Neural cell (in vitro differentiated cells): Measurements from ENCODE around the gene NRG3. TPM values are rescaled to one million over a fixed set of nuclear protein-coding genes. Genes with fewer than 3 reads are reported as not detected.

Experiments used
- H2AFZ ChIP-seq: fragments of 200-600, 300-800 bp; sonication (generic), shearing (Covaris generic); 2 replicates; pipeline ENCODE4 v1.6.0; 2014; ENCODE audit warnings: low read depth, mild to moderate bottlenecking, antibody characterized with exemption, low read length, moderate library complexity
- H3F3A ChIP-seq: fragments of 200-600 bp; shearing (Covaris generic); 2 replicates; pipeline ENCODE4 v1.6.1; 2016; ENCODE audit warnings: mild to moderate bottlenecking, moderate library complexity, mixed read lengths, antibody characterized with exemption, low read length; ENCODE audit not compliant: insufficient read depth, poor library complexity, severe bottlenecking
- H3K27ac ChIP-seq: fragments of 200-600, 300-800 bp; sonication (generic), shearing (Covaris generic); 2 replicates; pipeline ENCODE4 v1.5.1; 2014; ENCODE audit warnings: mild to moderate bottlenecking, low read length, moderate library complexity
- H3K27me3 ChIP-seq: fragments of 300-800, 200-600 bp; sonication (generic), shearing (Covaris generic); 2 replicates; pipeline ENCODE4 v1.6.0; 2014; ENCODE audit warnings: mild to moderate bottlenecking, low read depth, low read length, moderate library complexity; ENCODE audit not compliant: insufficient read depth
- H3K36me3 ChIP-seq: fragments of 300-800, 200-600 bp; sonication (generic), shearing (Covaris generic); 2 replicates; pipeline ENCODE4 v1.5.1; 2014; ENCODE audit warnings: mild to moderate bottlenecking, antibody characterized with exemption, low read length, moderate library complexity; ENCODE audit not compliant: insufficient read depth
- H3K4me2 ChIP-seq: fragments of 300-800, 200-600 bp; sonication (generic), shearing (Covaris generic); 2 replicates; pipeline ENCODE4 v1.6.0; 2014; ENCODE audit warnings: mild to moderate bottlenecking, low read length
- H3K4me3 ChIP-seq: fragments of 300-800, 200-600 bp; sonication (generic), shearing (Covaris generic); 2 replicates; pipeline ENCODE4 v1.5.1; 2014; ENCODE audit warnings: mild to moderate bottlenecking, low read length, moderate library complexity
- H3K79me2 ChIP-seq: fragments of 200-600 bp; shearing (Covaris generic); replicated peaks from 2 replicates; pipeline ENCODE4 v1.6.0; 2014; ENCODE audit warnings: mild to moderate bottlenecking, low read length, moderate library complexity; ENCODE audit not compliant: insufficient read depth
- H3K9ac ChIP-seq: fragments of 300-800, 200-600 bp; sonication (generic), shearing (Covaris generic); 2 replicates; pipeline ENCODE4 v1.6.1; 2016; ENCODE audit warnings: mild to moderate bottlenecking, low read length, mixed read lengths
- H3K9me2 ChIP-seq: fragments of 200-600 bp; shearing (Covaris generic); 2 replicates; pipeline ENCODE4 v1.6.1; 2016; ENCODE audit warnings: mild to moderate bottlenecking, low read length, mixed read lengths; ENCODE audit not compliant: insufficient read depth
- H3K9me3 ChIP-seq: fragments of 200-600, 300-800 bp; sonication (generic), shearing (Covaris generic); 2 replicates; pipeline ENCODE4 v1.6.1; 2016; ENCODE audit warnings: mild to moderate bottlenecking, mixed run types, low read length, moderate library complexity, mixed read lengths
- H4K20me1 ChIP-seq: fragments of 200-600 bp; shearing (Covaris generic); 2 replicates; pipeline ENCODE4 v1.6.1; 2016; ENCODE audit warnings: mild to moderate bottlenecking, mixed run types; ENCODE audit not compliant: insufficient read depth
- CTCF ChIP-seq: fragments of 450-650 bp; IDR thresholded peaks from 2 replicates; pipeline ENCODE4 v1.5.1; 2014; ENCODE audit warnings: antibody characterized with exemption, mild to moderate bottlenecking, moderate library complexity; ENCODE audit not compliant: poor library complexity, severe bottlenecking
- EP300 ChIP-seq: fragments of 450-650 bp; conservative IDR thresholded peaks from 2 replicates; pipeline ENCODE4 v1.6.1; 2014; ENCODE audit warnings: antibody characterized with exemption, mild to moderate bottlenecking, moderate library complexity; ENCODE audit not compliant: poor library complexity, severe bottlenecking
- EZH2 ChIP-seq: fragments of 200-600, 300-800 bp; shearing (Covaris generic), sonication (generic); IDR thresholded peaks from 2 replicates; pipeline ENCODE4 v1.6.1; 2014; ENCODE audit warnings: antibody characterized with exemption, low read length, borderline replicate concordance, mild to moderate bottlenecking; ENCODE audit not compliant: insufficient read depth, poor library complexity, severe bottlenecking
- MXI1 ChIP-seq: fragments of 450-650 bp; conservative IDR thresholded peaks from 2 replicates; pipeline ENCODE4 v1.6.1; 2014; ENCODE audit warnings: antibody characterized with exemption, mild to moderate bottlenecking; ENCODE audit not compliant: poor library complexity, severe bottlenecking
- POLR2AphosphoS5 ChIP-seq: IDR thresholded peaks from 2 replicates; pipeline ENCODE4 v1.6.1; 2012
- RAD21 ChIP-seq: fragments of 450-650 bp; conservative IDR thresholded peaks from 2 replicates; pipeline ENCODE4 v1.6.1; 2014; ENCODE audit warnings: antibody characterized with exemption, mild to moderate bottlenecking, moderate library complexity
- REST ChIP-seq: IDR thresholded peaks from 2 replicates; pipeline ENCODE4 v1.6.1; 2012; ENCODE audit warnings: borderline replicate concordance
- SMC3 ChIP-seq: fragments of 450-650 bp; conservative IDR thresholded peaks from 2 replicates; pipeline ENCODE4 v1.6.1; 2014; ENCODE audit warnings: antibody characterized with exemption, mild to moderate bottlenecking, moderate library complexity; ENCODE audit not compliant: poor library complexity
- TAF1 ChIP-seq: IDR thresholded peaks from 2 replicates; pipeline ENCODE4 v1.6.1; 2012; ENCODE audit warnings: low read depth
- polyA plus RNA-seq: library from polyadenylated mRNA; depleted of rRNA; stranded (reverse); fragments of >200 nt; gene quantifications from 2 replicates; pipeline ENCODE4 v1.2.3, GENCODE V29; 2014

The NRG3 gene
- polyA plus RNA-seq, 1 donor from 2014 or later, result 14.0 TPM

GRCh38 chr10:82883603-82884002 is 1008.6 kb downstream of the NRG3 start:
- Histone ChIP-seq H3K36me3 (no peaks in the 10 kb centered on the region), H3K9me3 (no peaks in the 10 kb centered on the region), H3K27ac (no peak overlapping the region), H3F3A (no peaks in the 10 kb centered on the region), H2AFZ (no peak overlapping the region), H3K9me2 (no peaks in the 10 kb centered on the region), H3K9ac (no peak overlapping the region), H4K20me1 (no peaks in the 10 kb centered on the region), H3K27me3 (no peaks in the 10 kb centered on the region), H3K4me2 (no peak overlapping the region), H3K4me3 (no peak overlapping the region), H3K79me2 (no peaks in the 10 kb centered on the region)
- TF ChIP-seq EZH2 (no peak), SMC3 (no peak)

DNA sequence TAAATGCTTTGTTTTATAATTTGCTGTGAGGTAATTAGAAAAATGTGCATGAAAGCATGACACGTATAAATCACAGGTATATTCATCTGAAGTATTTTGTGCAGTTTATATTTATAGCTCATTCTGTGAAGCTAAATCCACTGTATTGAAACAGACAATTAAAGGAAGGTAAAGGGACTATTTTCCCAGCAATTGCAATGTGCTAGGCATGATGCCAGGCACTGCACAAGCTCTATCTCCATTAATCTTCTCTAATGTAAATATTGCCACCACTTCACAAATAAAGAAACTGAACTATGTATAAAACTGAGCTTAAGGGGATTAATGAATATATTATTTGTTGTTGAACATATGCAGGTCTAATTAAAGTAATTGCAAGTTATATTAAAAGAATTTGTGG is 1012.5 kb downstream of the NRG3 start:
- no peaks in the 10 kb centered on the region for H4K20me1 ChIP-seq

More for the DNA sequence above, 1012.5 kb downstream of the NRG3 start:
- no peak overlapping the region for H2AFZ ChIP-seq
- H3K27ac ChIP-seq, result peak overlapping the region; percentile 90
- H3K4me2 ChIP-seq, result no peak overlapping the region
- H3K4me3 ChIP-seq, result no peak overlapping the region
- H3K9me2 ChIP-seq, result no peaks in the 10 kb centered on the region
- H3K36me3 ChIP-seq, result no peaks in the 10 kb centered on the region
- no peak overlapping the region for H3K9ac ChIP-seq
- H3K27me3 ChIP-seq, result no peaks in the 10 kb centered on the region
- H3K79me2 ChIP-seq, result no peaks in the 10 kb centered on the region
- TF ChIP-seq EP300 (no peak), MXI1 (no peak), CTCF (no peak), SMC3 (no peak), POLR2AphosphoS5 (no peak), RAD21 (no peak), REST (no peak), TAF1 (no peak), EZH2 (no peak)
- no peaks in the 10 kb centered on the region for H3K9me3 ChIP-seq
- peaks cover 5% of the 10 kb centered on the region for H3F3A ChIP-seq
